Measurements from ENCODE around the gene HAS3.

Gene HAS3

GRCh38 chr16:69157196-69157595 lies 51.7 kb downstream of the HAS3 start:
- DNase-seq, result no peak

GRCh38 chr16:69160192-69160591 lies 54.7 kb downstream of the HAS3 start:
- DNase-seq, result no peak

- no peak for DNase-seq
These were observed 60.1 kb downstream of the HAS3 start for GRCh38 chr16:69165584-69165983.

- no peak for DNase-seq
These were observed 60.9 kb downstream of the HAS3 start for GRCh38 chr16:69166221-69166833.

- DNase-seq, result no peak
These were observed 61.8 kb downstream of the HAS3 start for GRCh38 chr16:69166946-69167930.

All from T1000 (cell line).